GM19397 (cell line): Measurements from ENCODE around the gene PPARD.
"Not testable (repeated sequence)": the region's sequence is repeated elsewhere in the genome, so short reads cannot be mapped to it uniquely, and the experiment has no call there.

Source experiments
- ATAC-seq: cut with Tn5 transposase; IDR thresholded peaks from one replicate; pipeline ENCODE4 v1.9.1; 2021; ENCODE audit warnings: mild to moderate bottlenecking, moderate library complexity; ENCODE audit not compliant: unreplicated experiment

PPARD gene

DNA sequence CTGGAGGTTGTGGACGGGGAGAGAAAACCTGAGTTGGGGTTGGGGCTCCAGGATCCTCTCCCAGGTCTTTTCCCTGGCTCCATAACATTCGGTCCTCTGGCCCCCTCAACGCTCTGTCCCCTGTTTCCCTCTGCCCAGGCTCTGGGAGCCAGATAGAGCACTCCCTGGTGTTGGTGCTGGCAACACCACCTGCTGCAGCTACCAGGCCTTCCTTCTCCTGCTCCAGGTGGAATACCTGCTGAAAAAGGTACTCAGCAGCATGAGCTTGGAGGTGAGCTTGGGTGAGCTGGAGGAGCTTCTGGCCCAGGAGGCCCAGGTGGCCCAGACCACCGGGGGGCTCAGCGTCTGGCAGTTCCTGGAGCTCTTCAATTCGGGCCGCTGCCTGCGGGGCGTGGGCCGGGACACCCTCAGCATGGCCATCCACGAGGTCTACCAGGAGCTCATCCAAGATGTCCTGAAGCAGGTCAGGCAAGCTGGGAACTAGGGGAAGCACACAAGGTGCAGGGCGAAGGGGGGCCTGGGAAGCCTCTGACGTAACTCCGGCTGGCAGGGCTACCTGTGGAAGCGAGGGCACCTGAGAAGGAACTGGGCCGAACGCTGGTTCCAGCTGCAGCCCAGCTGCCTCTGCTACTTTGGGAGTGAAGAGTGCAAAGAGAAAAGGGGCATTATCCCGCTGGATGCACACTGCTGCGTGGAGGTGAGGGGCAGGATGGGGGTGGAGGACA, 30.1 kb upstream of the PPARD start:
- ATAC-seq = no peak

DNA sequence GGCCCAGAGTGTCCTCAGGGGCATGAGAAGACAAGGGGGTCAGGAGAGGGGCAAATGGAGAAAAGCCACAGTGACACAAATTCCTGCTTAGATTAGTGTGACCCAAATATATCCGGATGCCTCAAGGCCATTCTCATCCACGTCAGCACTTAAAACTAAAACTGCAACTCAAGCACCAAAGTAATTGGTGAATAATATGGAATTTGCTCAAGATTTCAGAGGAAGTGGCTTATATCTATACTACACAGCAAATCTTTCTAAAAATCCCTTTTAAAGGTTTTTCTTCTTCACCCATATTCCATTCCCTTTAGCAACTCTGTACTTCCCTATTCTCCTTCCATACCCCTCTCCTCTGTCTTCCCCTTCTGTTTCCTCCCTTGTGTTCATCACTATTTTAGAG, 29.6 kb upstream of the PPARD start:
- ATAC-seq = no peak

GRCh38 chr6:35317483-35318195, 24.7 kb upstream of the PPARD start:
- ATAC-seq = no peak

GRCh38 chr6:35318196-35319171, 23.9 kb upstream of the PPARD start:
- no peak for ATAC-seq

DNA sequence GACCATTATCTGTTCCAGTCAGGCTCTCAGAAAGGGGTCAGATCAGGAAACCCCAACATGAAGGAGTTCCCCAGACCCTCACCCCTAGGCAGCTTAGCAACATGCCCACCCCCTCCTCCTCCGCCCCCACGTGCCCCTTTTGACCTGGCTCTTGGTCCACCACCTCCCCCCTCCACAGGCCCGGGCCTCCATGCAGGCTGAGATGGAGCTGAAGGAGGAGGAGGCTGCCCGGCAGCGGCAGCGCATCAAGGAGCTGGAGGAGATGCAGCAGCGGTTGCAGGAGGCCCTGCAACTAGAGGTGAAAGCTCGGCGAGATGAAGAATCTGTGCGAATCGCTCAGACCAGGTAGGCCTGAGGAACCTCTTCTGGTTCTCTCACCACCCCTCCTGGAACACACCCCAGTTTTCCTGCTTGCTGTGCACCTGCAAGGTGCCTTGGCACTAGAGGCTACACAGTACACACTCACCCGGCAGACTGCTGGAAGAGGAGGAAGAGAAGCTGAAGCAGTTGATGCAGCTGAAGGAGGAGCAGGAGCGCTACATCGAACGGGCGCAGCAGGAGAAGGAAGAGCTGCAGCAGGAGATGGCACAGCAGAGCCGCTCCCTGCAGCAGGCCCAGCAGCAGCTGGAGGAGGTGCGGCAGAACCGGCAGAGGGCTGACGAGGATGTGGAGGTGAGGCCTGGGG, 22.9 kb upstream of the PPARD start:
- no peak for ATAC-seq

GRCh38 chr6:35320031-35320410, 22.3 kb upstream of the PPARD start:
- ATAC-seq = no peak

- no peak for ATAC-seq
Measured at GRCh38 chr6:35321091-35321490, 21.3 kb upstream of the PPARD start.

DNA sequence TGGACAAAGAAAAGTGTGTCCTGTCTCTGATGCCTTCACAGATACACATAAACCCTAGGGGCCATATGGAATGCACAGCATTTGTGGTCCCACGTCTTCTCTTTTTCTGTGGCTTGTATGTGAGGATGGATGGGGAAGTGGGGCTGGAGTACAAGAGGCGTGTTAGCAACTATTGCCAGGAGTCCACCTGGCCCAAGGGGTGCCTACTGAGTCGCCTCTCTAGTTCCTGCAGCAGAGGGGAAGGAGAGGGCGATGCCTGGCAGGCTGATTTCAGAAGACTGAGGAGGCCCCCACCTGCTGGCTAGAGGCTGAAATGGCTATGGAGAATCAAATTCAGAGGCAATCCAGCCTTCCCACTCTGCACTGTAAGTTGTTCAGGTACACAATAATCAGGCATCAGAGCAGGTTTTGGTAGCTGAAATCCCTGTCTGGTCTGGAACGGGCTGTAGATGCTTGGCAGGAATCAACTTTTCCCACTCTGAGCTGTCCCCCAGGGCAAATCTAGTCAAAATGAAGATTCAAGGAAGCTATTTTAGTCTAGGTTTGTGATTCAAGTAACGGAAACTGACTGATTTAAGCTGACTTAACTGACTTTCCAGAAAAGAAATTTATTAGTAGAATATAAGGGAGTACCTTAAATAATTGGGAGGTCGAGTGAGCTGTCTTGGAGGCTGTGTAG, 14.9 kb upstream of the PPARD start:
- ATAC-seq = no peak

GRCh38 chr6:35328108-35328723, 14.1 kb upstream of the PPARD start:
- no peak for ATAC-seq

GRCh38 chr6:35328965-35329364, 13.4 kb upstream of the PPARD start:
- not testable (repeated sequence) for ATAC-seq

- ATAC-seq = no peak
Measured at GRCh38 chr6:35330541-35331119, 11.7 kb upstream of the PPARD start.

GRCh38 chr6:35332074-35332887, 10.1 kb upstream of the PPARD start:
- ATAC-seq = not testable (repeated sequence)

DNA sequence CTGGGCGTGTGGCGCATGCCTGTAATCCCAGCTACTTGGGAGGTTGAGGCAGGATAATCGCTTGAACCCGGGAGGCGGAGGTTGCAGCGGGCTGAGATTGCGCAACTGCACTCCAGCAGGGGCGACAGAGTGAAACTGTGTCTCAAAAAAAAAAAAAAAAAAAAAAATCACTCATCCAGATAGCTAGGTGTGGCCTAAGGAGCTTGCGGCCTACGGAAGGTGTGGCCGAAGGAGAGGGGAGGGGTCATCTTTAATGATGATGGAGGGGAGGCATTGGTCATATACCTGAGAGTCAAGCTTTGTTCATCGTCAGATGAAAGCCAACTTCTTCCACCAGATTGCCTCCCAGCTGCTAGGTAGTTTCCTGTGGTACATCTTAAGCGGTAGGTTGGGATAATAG, 801 bp upstream of the PPARD start:
- ATAC-seq = no peak

- ATAC-seq = no peak
Measured at GRCh38 chr6:35343092-35343834, 905 bp downstream of the PPARD start.

GRCh38 chr6:35343835-35344550, 1.6 kb downstream of the PPARD start:
- no peak for ATAC-seq

GRCh38 chr6:35351422-35351821, 9.1 kb downstream of the PPARD start:
- no peak for ATAC-seq

DNA sequence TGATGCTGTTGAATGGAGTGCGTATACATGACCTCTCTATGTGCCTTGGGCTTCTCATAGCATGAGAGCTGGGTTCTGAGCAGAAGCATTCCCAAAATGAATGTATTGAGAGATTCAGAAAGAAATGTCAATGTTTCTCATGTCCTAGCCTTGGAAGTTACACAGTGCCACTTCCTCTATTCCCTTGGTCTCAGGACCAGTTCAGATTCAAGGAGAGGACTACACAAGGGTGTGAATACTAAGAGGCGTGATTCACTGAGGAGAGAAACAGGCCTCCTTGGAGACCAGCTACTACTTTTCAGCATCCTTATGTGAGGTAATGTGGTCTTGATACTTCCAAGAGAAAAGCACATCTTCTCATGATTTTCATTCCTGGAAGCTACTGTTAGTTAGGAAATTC, 10.4 kb downstream of the PPARD start:
- ATAC-seq = no peak
